Mesodermal cell (in vitro differentiated cells): ENCODE results near the gene HM13.
A peak's percentile ranks its signal among the peaks of the same experiment; 100 is the strongest.
"Not testable (repeated sequence)": the region's sequence is repeated elsewhere in the genome, so short reads cannot be mapped to it uniquely, and the experiment has no call there.

ENCODE experiments used
- H3K27ac ChIP-seq: 2 replicates; pipeline ENCODE4 v1.7.0; 2013; ENCODE audit warnings: mild to moderate bottlenecking, low read depth, low read length, moderate library complexity; ENCODE audit not compliant: severe bottlenecking
- H3K36me3 ChIP-seq: 2 replicates; pipeline ENCODE4 v1.7.1; 2013; ENCODE audit warnings: mild to moderate bottlenecking, low read length, moderate library complexity; ENCODE audit not compliant: control insufficient read depth, insufficient read depth
- H3K4me1 ChIP-seq: one replicate; pipeline ENCODE4 v1.7.1; 2013; ENCODE audit warnings: mild to moderate bottlenecking, low read length; ENCODE audit not compliant: insufficient read depth, control insufficient read depth, poor library complexity, severe bottlenecking
- H3K4me3 ChIP-seq: 2 replicates; pipeline ENCODE4 v1.7.0; 2013; ENCODE audit warnings: low read length, control low read depth, mild to moderate bottlenecking; ENCODE audit not compliant: insufficient read depth, poor library complexity, severe bottlenecking; ENCODE audit errors: extremely low read depth
- H3K9me3 ChIP-seq: 2 replicates; pipeline ENCODE4 v1.7.1; 2013; ENCODE audit warnings: mild to moderate bottlenecking, low read length, moderate library complexity; ENCODE audit not compliant: control insufficient read depth
- WGBS, 2 experiments: methylation state at CpG; one replicate each; pipeline ENCODE4 v1.1.5; 2013; ENCODE audit warnings: missing lambda C conversion rate in 2 of 2; ENCODE audit not compliant: insufficient coverage in 2 of 2; 5-methylcytosine and 5-hydroxymethylcytosine counted together

Gene HM13

GRCh38 chr20:31542963-31543362, 28.7 kb downstream of the HM13 start:
- H3K27ac ChIP-seq, result peak overlapping the region; percentile 62
- H3K4me1 ChIP-seq, result peaks cover 21% of the 10 kb centered on the region
- no peaks in the 10 kb centered on the region for H3K9me3 ChIP-seq
- H3K36me3 ChIP-seq, result peaks cover 75% of the 10 kb centered on the region
- WGBS, 2 experiments, result 92 to 100% methylated on average over 4 to 6 of the region's 8 CpGs
- H3K4me3 ChIP-seq, result no peak overlapping the region

GRCh38 chr20:31543966-31544598, 29.8 kb downstream of the HM13 start:
- Histone ChIP-seq H3K4me3 (no peak overlapping the region), H3K9me3 (no peaks in the 10 kb centered on the region), H3K36me3 (peaks cover 75% of the 10 kb centered on the region), H3K27ac (peak overlapping the region; percentile 87), H3K4me1 (peaks cover 27% of the 10 kb centered on the region)
- WGBS, 2 experiments, result 73% methylated on average over 1 of the region's 1 CpG; no CpG with 5 or more reads in 1 of the 2 experiments

GRCh38 chr20:31544600-31544999, 30.4 kb downstream of the HM13 start:
- WGBS, 2 experiments, result 100% methylated on average over 1 to 2 of the region's 2 CpGs
- Histone ChIP-seq H3K27ac (peak overlapping the region; percentile 87), H3K9me3 (no peaks in the 10 kb centered on the region), H3K4me3 (no peak overlapping the region), H3K36me3 (peaks cover 76% of the 10 kb centered on the region), H3K4me1 (peaks cover 27% of the 10 kb centered on the region)

DNA sequence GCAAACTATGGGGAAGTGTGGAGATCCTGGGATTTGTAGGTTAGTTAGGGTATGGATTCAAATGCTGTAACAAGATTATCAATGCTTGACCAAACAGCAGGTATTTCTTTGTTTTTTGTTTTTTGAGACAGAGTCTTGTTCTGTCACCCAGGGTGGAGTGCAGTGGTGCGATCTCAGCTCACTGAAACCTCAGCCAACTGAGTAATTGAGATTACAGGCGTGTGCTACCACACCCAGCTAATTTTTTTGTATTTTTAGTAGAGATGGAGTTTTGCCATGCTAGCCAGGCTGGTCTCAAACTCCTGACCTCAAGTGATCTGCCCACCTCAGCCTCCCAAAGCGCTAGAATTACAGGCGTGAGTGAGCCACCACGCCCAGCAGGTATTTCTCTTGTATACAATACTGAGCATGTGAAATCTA, 31.4 kb downstream of the HM13 start:
- H3K4me1 ChIP-seq, result peaks cover 27% of the 10 kb centered on the region
- not testable (repeated sequence) for H3K27ac ChIP-seq, H3K9me3 ChIP-seq, H3K4me3 ChIP-seq
- H3K36me3 ChIP-seq, result peaks cover 76% of the 10 kb centered on the region
- 94 to 100% methylated on average over 2 of the region's 5 CpGs for WGBS, 2 experiments

DNA sequence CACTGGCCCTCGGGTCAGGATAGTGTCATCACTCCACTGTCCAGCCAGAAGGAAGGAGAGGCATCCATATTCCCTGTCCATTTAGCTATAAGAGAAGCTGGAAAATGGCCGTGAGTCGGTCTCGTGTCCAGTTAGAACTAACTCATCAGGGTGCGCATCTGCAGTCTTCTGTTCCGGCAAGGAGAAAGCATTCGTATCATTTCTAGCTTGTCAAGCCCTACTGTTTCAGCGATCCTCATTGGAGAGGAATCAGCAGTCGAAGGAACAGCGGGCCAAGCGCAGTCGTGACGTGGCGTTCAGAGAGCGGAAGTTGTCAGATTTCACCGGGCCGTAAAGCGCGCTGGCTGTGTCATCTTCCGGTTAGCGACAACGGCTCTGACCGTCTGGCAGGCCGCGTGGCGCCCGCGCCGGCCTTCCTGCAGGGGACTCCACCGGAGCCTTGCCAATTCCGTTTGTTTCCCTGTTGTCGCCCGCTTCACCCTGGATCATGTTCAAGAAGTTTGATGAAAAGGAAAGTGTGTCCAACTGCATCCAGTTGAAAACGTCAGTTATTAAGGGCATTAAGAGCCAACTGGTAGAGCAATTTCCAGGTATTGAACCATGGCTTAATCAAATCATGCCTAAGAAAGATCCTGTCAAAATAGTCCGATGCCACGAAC, 32.9 kb downstream of the HM13 start:
- no peaks in the 10 kb centered on the region for H3K9me3 ChIP-seq
- H3K36me3 ChIP-seq, result peaks cover 81% of the 10 kb centered on the region
- peak overlapping the region; percentile 90 for H3K27ac ChIP-seq
- 48 to 67% methylated on average over 34 of the region's 36 CpGs for WGBS, 2 experiments
- peaks cover 26% of the 10 kb centered on the region for H3K4me1 ChIP-seq
- H3K4me3 ChIP-seq, result peak overlapping the region; percentile 51

DNA sequence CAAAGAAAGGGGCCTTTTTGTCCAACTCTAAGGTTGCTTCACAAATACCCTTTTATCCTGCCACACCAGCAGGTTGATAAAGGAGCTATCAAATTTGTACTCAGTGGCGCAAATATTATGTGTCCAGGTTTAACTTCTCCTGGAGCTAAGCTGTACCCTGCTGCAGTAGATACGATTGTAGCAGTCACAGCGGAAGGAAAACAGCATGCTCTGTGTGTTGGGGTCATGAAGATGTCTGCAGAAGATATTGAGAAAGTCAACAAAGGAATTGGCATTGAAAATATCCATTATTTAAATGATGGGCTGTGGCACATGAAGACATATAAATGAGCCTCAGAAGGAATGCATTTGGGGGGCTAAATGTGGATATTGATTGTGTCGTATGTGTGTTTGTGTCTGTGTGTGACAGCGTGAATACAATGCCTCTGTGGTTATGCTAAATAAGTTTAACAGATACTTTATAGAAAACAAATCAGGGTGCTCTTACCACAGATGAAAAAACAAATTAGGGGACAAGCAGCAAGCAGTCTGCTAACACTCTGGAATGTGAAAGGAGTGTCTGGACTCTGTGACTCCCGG, 33.6 kb downstream of the HM13 start:
- WGBS, 2 experiments, result 65 to 83% methylated on average over 4 to 6 of the region's 6 CpGs
- Histone ChIP-seq H3K27ac (peak overlapping the region; percentile 90), H3K36me3 (peaks cover 80% of the 10 kb centered on the region)

DNA sequence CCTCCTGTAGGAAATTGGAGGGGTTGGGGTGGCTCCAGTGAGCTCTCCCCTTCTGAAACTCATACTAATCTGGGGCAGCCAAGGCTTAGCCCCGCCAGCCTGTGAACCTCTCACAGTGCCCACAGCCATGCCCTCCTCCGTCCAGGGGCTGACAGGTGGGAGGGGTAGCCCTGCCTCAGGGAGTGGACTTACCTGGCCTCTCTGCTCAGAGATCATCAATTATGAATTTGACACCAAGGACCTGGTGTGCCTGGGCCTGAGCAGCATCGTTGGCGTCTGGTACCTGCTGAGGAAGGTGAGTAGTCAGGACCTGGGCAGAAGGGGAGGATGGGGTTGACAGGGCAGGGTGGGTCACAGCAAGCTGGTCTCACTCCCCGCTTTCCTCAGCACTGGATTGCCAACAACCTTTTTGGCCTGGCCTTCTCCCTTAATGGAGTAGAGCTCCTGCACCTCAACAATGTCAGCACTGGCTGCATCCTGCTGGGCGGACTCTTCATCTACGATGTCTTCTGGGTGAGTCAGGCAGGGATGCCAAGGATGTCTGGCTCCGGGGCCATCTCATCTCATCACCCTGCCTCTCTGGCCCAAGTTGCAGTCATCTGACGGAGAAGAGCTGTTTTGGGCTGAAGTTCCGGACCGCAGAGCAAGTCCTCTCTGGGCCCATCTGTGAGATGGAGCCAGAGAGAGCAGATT, 34.7 kb downstream of the HM13 start:
- Histone ChIP-seq H3K36me3 (peaks cover 88% of the 10 kb centered on the region), H3K9me3 (no peaks in the 10 kb centered on the region), H3K4me1 (peaks cover 18% of the 10 kb centered on the region), H3K27ac (no peak overlapping the region), H3K4me3 (no peak overlapping the region)
- 99 to 100% methylated on average over 8 to 10 of the region's 11 CpGs for WGBS, 2 experiments

More for the DNA sequence above, 33.6 kb downstream of the HM13 start:
- H3K4me1 ChIP-seq, result peaks cover 21% of the 10 kb centered on the region
- H3K4me3 ChIP-seq, result peak overlapping the region; percentile 51
- no peaks in the 10 kb centered on the region for H3K9me3 ChIP-seq

DNA sequence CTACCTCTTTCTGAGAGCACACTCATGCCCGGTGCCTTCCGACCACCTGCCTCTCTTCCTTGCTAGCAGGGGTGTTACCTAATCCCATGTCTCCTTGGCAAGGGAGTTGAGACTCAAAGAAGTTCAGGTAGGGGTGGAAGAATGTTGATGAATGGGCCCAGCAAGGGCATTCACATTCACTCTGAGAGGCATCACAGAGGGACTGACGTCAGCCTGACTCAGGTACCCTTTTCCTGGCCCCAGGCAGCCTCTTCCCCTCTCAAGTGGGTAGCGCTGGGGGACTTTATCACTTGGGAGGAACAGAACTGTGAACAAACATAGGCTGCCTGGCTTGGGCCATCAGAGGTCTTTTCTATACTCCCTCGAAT, 35.3 kb downstream of the HM13 start:
- Histone ChIP-seq H3K4me1 (peaks cover 13% of the 10 kb centered on the region), H3K27ac (no peak overlapping the region), H3K4me3 (no peak overlapping the region), H3K36me3 (peaks cover 91% of the 10 kb centered on the region), H3K9me3 (no peaks in the 10 kb centered on the region)
- WGBS, 2 experiments, result 91 to 93% methylated on average over 3 of the region's 5 CpGs

GRCh38 chr20:31550099-31550498, 35.9 kb downstream of the HM13 start:
- Histone ChIP-seq H3K4me3 (no peak overlapping the region), H3K27ac (no peak overlapping the region), H3K9me3 (no peaks in the 10 kb centered on the region), H3K4me1 (peaks cover 10% of the 10 kb centered on the region), H3K36me3 (peaks cover 94% of the 10 kb centered on the region)
- 95 to 100% methylated on average over 7 to 11 of the region's 13 CpGs for WGBS, 2 experiments

DNA sequence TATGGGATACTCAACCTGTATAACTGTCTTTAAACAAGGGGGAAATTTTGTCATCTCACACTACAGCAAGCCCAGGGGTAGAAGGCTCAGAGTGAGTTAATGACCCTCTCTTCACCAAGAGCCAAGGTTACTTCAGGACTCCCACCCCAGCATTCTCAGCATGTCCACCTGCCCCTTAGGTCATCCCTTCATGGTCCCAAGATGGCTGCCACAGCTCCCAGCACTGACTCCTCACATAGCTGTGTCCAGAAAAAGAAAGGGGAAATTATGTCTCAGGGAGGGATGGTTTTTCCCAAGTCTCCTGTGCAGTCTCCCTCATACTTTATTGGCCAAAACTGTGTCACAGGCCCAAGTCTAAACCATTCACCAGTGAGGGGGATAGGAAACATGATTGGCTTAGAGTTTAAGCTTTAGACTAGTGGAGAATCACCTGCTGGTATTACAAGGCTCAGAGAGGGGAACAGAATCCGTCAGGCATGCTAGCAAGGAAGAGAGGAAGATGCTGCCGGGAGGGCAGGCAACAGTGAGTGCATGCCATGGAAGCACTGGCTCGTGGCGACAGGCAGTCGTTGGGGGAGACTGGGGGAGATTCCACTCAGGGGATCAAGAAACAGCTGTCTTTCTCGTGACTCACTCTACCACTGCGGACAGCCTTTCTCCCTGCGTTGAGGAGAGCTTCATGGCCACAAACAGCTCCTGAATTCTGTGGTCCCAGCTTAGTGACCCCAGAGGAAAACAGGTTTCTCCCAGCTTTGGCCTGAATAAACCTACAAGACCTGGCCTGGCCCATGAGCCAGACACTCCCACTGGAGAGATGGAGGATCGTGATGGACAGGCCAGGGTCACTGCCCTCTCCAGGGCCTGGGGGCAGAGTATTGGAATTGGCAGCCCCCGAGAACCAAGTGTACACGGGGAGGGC, 37.2 kb downstream of the HM13 start:
- Histone ChIP-seq H3K9me3 (no peaks in the 10 kb centered on the region), H3K36me3 (peaks cover 86% of the 10 kb centered on the region), H3K27ac (no peak overlapping the region), H3K4me3 (no peak overlapping the region), H3K4me1 (peaks cover 10% of the 10 kb centered on the region)
- WGBS, 2 experiments, result 93 to 94% methylated on average over 9 to 10 of the region's 11 CpGs
